Cerebellar nuclear complex (tissue), 1 donor: ENCODE measurements around the gene TIMM13.
"Not testable (repeated sequence)": the region's sequence is repeated elsewhere in the genome, so short reads cannot be mapped to it uniquely, and the experiment has no call there.

Experiments
- DNase-seq, 2 experiments: peaks; one replicate each; lab custom pipeline; 2025; lab: John Stamatoyannopoulos, UW

Gene TIMM13

GRCh38 chr19:2415281-2415972, 12.0 kb downstream of the TIMM13 start:
- no peak for DNase-seq

- DNase-seq, result no peak
Observed at GRCh38 chr19:2413629-2414028, 13.8 kb downstream of the TIMM13 start.

- no peak for DNase-seq
Observed at GRCh38 chr19:2413159-2413558, 14.2 kb downstream of the TIMM13 start.

DNA sequence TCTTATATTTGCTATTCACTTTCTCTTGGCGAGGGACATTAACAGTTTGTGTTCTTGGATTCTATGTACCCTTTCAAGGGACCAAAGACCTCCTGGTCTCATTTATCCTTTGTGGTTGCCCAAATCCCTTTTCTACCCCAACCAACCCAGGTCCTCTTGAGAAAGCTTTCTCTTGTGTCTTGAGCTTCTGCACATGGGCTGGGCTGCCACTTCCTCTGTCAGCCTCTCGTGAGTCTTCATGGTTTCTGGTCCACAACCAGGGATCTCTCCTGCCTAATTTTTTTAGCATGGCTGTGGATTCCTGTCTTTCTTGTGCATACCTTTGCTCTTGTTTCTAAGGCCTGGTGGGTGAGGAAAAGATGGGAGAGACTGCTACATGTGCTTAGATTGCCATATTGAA, 14.9 kb downstream of the TIMM13 start:
- no peak for DNase-seq

DNA sequence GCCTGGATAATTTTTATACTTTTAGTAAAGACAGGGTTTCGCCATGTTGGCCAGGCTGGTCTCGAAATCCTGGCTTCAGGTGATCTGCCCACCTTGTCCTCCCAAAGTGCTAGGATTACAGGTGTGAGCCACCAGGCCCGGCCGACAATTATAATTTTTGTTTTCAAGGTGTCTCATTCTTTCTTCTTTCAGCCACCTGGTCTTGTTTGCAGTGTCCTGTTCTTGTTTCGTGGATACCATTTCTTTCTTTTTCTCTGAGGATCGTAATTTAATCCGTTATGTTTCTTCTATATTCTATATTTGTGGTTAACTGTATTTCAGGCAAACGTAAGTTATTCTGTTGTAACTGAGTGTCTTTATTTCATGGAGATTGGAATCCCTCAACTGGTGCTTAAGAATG, 15.7 kb downstream of the TIMM13 start:
- no peak for DNase-seq

- no peak for DNase-seq
Observed at GRCh38 chr19:2410023-2410422, 17.4 kb downstream of the TIMM13 start.

GRCh38 chr19:2409352-2409912, 18.0 kb downstream of the TIMM13 start:
- DNase-seq, result no peak

DNA sequence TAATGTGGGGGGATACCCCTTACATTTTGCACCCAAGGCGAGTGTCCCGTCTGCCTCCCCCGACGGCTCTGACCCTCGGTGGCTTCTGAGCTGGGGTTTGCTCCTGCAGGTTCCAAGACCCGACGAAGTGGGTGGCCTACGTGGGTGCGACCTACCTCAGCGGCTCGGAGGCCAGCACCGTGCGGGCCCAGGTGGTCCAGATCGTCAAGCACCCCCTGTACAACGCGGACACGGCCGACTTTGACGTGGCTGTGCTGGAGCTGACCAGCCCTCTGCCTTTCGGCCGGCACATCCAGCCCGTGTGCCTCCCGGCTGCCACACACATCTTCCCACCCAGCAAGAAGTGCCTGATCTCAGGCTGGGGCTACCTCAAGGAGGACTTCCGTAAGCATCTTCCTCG, 19.1 kb downstream of the TIMM13 start:
- DNase-seq, result no peak

- no peak for DNase-seq
Observed at GRCh38 chr19:2399582-2399981, 27.8 kb downstream of the TIMM13 start.

DNA sequence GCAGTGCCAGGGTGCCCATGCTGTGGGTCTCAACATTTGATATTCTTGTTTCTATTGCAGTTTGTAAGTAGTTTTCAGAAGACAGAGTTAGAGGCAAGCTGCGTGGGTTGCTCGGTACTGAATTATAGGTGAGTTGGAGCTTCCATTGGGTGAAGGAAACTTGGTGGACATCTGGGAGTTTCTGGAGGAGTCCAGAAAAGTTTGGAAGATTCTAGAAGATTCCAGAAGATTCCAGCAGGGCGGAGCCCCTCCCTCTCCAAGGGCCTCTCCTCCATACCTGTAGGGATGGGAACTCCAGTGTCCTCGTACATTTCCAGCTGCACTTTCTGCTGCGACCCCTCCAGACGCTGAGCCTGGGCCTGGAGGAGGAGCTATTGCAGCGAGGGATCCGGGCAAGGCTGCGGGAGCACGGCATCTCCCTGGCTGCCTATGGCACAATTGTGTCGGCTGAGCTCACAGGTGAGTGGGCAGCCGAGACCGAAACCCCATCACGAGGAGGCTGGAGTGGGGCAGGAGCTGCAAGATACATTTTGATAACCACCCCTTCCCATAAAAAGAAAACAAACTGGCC, 28.6 kb downstream of the TIMM13 start:
- no peak for DNase-seq

DNA sequence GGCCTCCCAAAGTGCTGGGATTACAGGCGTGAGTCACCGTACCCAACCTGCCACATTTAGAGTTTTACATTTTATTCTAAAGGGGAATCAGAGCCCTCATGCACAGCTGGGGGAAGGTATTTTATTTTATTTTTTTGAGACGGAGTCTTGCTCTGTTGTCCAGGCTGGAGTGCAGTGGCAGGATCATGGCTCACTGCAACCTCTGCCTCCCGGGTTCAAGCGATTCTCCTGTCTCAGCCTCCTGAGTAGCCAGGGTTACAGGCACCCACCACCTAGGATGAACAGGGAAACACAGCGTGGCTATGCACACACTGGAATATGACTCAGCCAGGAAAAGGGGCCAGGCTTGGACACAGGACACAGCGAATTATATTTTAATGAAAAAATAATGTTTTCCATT, 30.2 kb downstream of the TIMM13 start:
- not testable (repeated sequence) for DNase-seq

GRCh38 chr19:2395293-2395829, 32.0 kb downstream of the TIMM13 start:
- not testable (repeated sequence) for DNase-seq

DNA sequence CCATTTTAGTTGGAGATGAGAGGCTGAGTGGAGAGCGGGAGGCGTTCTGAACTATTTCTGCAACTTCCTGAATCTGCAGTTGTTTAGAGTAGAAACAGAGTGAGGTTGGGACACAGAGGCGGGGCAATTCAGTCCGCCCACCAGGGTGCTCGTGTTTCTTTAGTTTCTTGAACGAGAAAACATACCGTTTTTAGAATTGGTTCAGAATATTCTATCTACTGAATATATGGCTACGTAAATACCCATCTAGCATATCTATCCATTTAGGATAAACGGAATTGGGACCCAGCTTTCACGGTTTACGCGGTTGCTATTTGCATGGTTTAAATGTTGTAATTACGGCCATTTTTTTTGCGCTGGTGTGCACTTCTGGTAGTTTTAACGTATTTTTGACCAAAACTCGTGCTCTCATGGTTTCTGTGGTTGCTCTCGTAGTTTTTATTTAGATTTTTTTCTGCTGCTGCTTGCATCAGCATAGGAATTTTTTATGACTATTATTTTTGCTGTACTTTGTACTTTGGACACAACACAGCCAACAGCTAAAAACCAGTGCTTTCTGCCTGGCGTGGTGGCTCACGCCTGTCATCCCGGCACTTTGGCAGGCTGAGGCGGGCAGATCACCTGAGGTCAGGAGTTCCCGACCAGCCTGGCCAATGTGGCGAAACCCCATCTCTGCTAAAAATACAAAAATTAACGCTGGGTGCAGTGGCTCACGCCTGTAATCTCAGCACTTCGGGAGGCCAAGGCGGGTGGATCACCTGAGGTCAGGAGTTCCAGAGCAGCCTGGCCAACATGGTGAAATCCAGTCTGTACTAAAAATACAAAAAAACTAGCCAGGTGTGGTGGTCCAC, 32.7 kb downstream of the TIMM13 start:
- no peak for DNase-seq

- no peak for DNase-seq
Observed at GRCh38 chr19:2394054-2394441, 33.3 kb downstream of the TIMM13 start.

GRCh38 chr19:2392899-2393298, 34.5 kb downstream of the TIMM13 start:
- not testable (repeated sequence) for DNase-seq

GRCh38 chr19:2392366-2392765, 35.0 kb downstream of the TIMM13 start:
- no peak for DNase-seq

GRCh38 chr19:2391118-2391725, 36.2 kb downstream of the TIMM13 start:
- peak in 1 of 2 experiments; percentile 4 for DNase-seq

DNA sequence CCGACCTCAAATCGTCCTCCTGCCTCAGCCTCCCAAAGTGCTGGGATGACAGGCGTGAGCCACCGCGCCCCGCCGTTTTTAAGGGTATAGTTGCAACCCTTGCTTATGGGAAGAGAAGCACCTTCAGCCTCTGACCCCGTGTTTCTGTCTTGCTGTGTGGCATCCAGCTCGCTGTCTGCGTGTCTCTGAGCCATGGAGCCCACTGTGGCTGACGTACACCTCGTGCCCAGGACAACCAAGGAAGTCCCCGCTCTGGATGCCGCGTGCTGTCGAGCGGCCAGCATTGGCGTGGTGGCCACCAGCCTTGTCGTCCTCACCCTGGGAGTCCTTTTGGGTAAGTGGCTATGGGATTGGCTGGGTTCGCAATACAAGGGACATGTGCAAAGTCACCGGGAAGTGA, 37.8 kb downstream of the TIMM13 start:
- no peak for DNase-seq

DNA sequence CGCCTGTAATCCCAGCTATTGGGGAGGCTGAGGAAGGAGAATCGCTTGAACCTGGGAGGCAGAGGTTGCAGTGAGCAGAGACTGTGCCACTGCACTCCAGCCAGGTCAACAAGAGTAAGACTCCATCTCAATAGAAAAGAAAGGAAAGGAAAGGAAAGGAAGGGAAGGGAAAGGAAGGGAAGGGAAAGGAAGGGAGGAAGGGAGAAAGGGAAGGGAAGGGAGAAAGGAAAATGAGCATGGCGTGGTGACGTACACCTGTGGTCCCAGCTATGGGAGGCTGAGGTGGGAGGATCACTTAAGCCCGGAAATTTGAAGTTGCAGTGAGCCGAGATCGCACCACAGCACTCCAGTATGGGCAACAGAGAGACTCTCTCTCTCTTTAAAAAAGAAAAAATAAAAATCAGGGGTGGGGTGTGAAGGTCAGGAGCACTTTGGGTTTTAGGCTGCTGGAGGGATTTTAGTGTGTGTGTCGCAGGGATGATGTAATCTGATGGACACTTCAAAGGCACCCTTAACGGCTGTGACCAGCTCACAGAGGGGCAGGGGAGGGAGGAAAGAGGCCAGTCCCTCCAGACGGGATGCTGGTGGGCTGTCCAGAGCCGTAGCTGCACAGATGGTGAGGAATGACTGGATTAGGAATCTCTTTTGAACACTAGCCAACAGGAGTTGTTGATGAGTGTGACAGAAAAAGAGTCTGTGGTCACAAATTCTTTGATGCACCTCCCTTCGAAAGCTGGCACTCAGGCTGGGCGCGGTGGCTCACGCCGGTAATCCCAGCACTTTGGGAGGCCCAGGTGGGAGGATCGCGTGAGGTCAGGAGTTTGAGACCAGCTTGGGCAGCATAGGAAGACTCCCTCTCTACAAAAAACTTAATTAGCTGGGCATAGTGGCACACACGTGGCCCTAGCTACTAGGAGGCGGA, 39.8 kb downstream of the TIMM13 start:
- no peak for DNase-seq

- DNase-seq, result no peak
Observed at GRCh38 chr19:2385053-2385721, 42.2 kb downstream of the TIMM13 start.
